Activated T-helper 1 cell treated with anti-CD3 and anti-CD28 coated beads, Interleukin-12 subunit alpha, Interleukin-12 subunit beta, Interleukin-2, Interleukin-4 antibody, amounts not matched to agents 30 ng/mL and 10 ng/mL and 1 ng/mL, durations not matched to agents 14 hours and 24 hours and 36 hours (primary cell): ENCODE measurements around the gene TAAR2. TPM values are rescaled to one million over a fixed set of nuclear protein-coding genes. Genes with fewer than 3 reads are reported as not detected.
"Not testable (repeated sequence)": the region's sequence is repeated elsewhere in the genome, so short reads cannot be mapped to it uniquely, and the experiment has no call there.

ENCODE experiments used
- DNase-seq: peaks from one replicate; pipeline ENCODE4 v3.0.0; 2021; ENCODE audit warnings: low spot score
- H3K27ac Mint-ChIP-seq: one replicate; pipeline ENCODE4 v1.8.0; 2021; ENCODE audit warnings: mild to moderate bottlenecking, mixed read lengths
- H3K27me3 Mint-ChIP-seq: one replicate; pipeline ENCODE4 v1.8.0; 2022; ENCODE audit warnings: mild to moderate bottlenecking, moderate library complexity, mixed read lengths; ENCODE audit not compliant: insufficient read depth
- H3K36me3 Mint-ChIP-seq: one replicate; pipeline ENCODE4 v1.8.0; 2021; ENCODE audit warnings: low read depth, mixed read lengths
- H3K4me1 Mint-ChIP-seq: one replicate; pipeline ENCODE4 v1.8.0; 2021; ENCODE audit warnings: low read depth, mixed read lengths
- H3K4me3 Mint-ChIP-seq: one replicate; pipeline ENCODE4 v1.8.0; 2021; ENCODE audit warnings: mild to moderate bottlenecking, moderate library complexity, mixed read lengths
- H3K9me3 Mint-ChIP-seq: one replicate; pipeline ENCODE4 v1.8.0; 2021; ENCODE audit warnings: mixed read lengths
- intact Hi-C: fragments of 100-400 bp; cut with micrococcal nuclease; formaldehyde crosslinking; loops from one replicate; pipeline ENCODE4 v1.15.1; 2024
- total RNA-seq: library from RNA; stranded (reverse); gene quantifications from 2 replicates; pipeline ENCODE4 v1.2.3, GENCODE V29; 2022

The TAAR2 gene
- total RNA-seq, 1 donor from 2014 or later = not detected

GRCh38 chr6:132643547-132643946, 19.5 kb upstream of the TAAR2 start:
- no peak overlapping the region for H3K27ac Mint-ChIP-seq
- H3K27me3 Mint-ChIP-seq = peaks cover 11% of the 10 kb centered on the region
- no peak for DNase-seq
- intact Hi-C loops = no loop called here
- H3K36me3 Mint-ChIP-seq = no peaks in the 10 kb centered on the region
- no peaks in the 10 kb centered on the region for H3K9me3 Mint-ChIP-seq
- H3K4me3 Mint-ChIP-seq = no peak overlapping the region
- H3K4me1 Mint-ChIP-seq = no peaks in the 10 kb centered on the region

GRCh38 chr6:132637135-132637534, 13.1 kb upstream of the TAAR2 start:
- H3K27ac Mint-ChIP-seq, DNase-seq: not testable (repeated sequence)
- H3K27me3 Mint-ChIP-seq = peaks cover 20% of the 10 kb centered on the region

GRCh38 chr6:132635906-132636305, 11.8 kb upstream of the TAAR2 start:
- intact Hi-C loops, H3K27ac Mint-ChIP-seq, H3K4me3 Mint-ChIP-seq, DNase-seq, H3K4me1 Mint-ChIP-seq, H3K9me3 Mint-ChIP-seq, H3K36me3 Mint-ChIP-seq: not testable (repeated sequence)
- peaks cover 24% of the 10 kb centered on the region for H3K27me3 Mint-ChIP-seq

More at GRCh38 chr6:132637135-132637534, 13.1 kb upstream of the TAAR2 start:
- intact Hi-C loops, H3K9me3 Mint-ChIP-seq, H3K36me3 Mint-ChIP-seq, H3K4me3 Mint-ChIP-seq, H3K4me1 Mint-ChIP-seq: not testable (repeated sequence)

- H3K4me1 Mint-ChIP-seq, H3K9me3 Mint-ChIP-seq, H3K36me3 Mint-ChIP-seq, H3K27ac Mint-ChIP-seq, H3K4me3 Mint-ChIP-seq, intact Hi-C loops, DNase-seq: not testable (repeated sequence)
- peaks cover 22% of the 10 kb centered on the region for H3K27me3 Mint-ChIP-seq
Measured at GRCh38 chr6:132635288-132635687, 11.2 kb upstream of the TAAR2 start.

- no peak overlapping the region for H3K4me3 Mint-ChIP-seq
- peaks cover 21% of the 10 kb centered on the region for H3K27me3 Mint-ChIP-seq
- no peaks in the 10 kb centered on the region for H3K9me3 Mint-ChIP-seq
- intact Hi-C loops = no loop called here
- no peak overlapping the region for H3K27ac Mint-ChIP-seq
- DNase-seq = no peak
- no peaks in the 10 kb centered on the region for H3K36me3 Mint-ChIP-seq
- H3K4me1 Mint-ChIP-seq = no peaks in the 10 kb centered on the region
Measured at GRCh38 chr6:132634796-132635195, 10.7 kb upstream of the TAAR2 start.

GRCh38 chr6:132633362-132633761, 9.3 kb upstream of the TAAR2 start:
- intact Hi-C loops = no loop called here
- Mint-ChIP-seq H3K4me1 (no peaks in the 10 kb centered on the region), H3K27me3 (peaks cover 24% of the 10 kb centered on the region), H3K36me3 (no peaks in the 10 kb centered on the region), H3K9me3 (no peaks in the 10 kb centered on the region), H3K27ac (no peak overlapping the region), H3K4me3 (no peak overlapping the region)
- DNase-seq = no peak

- Mint-ChIP-seq H3K9me3 (no peaks in the 10 kb centered on the region), H3K36me3 (no peaks in the 10 kb centered on the region), H3K4me3 (no peak overlapping the region), H3K27me3 (peaks cover 19% of the 10 kb centered on the region), H3K27ac (no peak overlapping the region), H3K4me1 (no peaks in the 10 kb centered on the region)
- DNase-seq = no peak
- intact Hi-C loops = no loop called here
Measured at GRCh38 chr6:132623106-132623845, 799 bp downstream of the TAAR2 start.

- DNase-seq = no peak
- Mint-ChIP-seq H3K27ac (no peak overlapping the region), H3K36me3 (no peaks in the 10 kb centered on the region), H3K4me3 (no peak overlapping the region), H3K9me3 (no peaks in the 10 kb centered on the region), H3K27me3 (peaks cover 10% of the 10 kb centered on the region), H3K4me1 (peaks cover 4% of the 10 kb centered on the region)
- intact Hi-C loops = no loop called here
Measured at GRCh38 chr6:132616677-132617076, 7.4 kb downstream of the TAAR2 start.

- H3K27me3 Mint-ChIP-seq = peaks cover 8% of the 10 kb centered on the region
- no peaks in the 10 kb centered on the region for H3K9me3 Mint-ChIP-seq
- peak overlapping the region; percentile 28 for H3K4me3 Mint-ChIP-seq
- DNase-seq = no peak
- no peak overlapping the region for H3K27ac Mint-ChIP-seq
- intact Hi-C loops = no loop called here
- peaks cover 4% of the 10 kb centered on the region for H3K4me1 Mint-ChIP-seq
- no peaks in the 10 kb centered on the region for H3K36me3 Mint-ChIP-seq
Measured at GRCh38 chr6:132614554-132614953, 9.5 kb downstream of the TAAR2 start.

GRCh38 chr6:132612449-132613108, 11.5 kb downstream of the TAAR2 start:
- Mint-ChIP-seq H3K36me3 (no peaks in the 10 kb centered on the region), H3K27ac (no peak overlapping the region), H3K4me3 (no peak overlapping the region), H3K4me1 (peaks cover 4% of the 10 kb centered on the region), H3K27me3 (peaks cover under 1% of the 10 kb centered on the region), H3K9me3 (no peaks in the 10 kb centered on the region)
- intact Hi-C loops = no loop called here
- no peak for DNase-seq

GRCh38 chr6:132611616-132612015, 12.5 kb downstream of the TAAR2 start:
- Mint-ChIP-seq H3K9me3 (no peaks in the 10 kb centered on the region), H3K4me1 (peaks cover 4% of the 10 kb centered on the region), H3K27ac (no peak overlapping the region), H3K36me3 (no peaks in the 10 kb centered on the region), H3K4me3 (no peak overlapping the region), H3K27me3 (no peaks in the 10 kb centered on the region)
- intact Hi-C loops = no loop called here
- DNase-seq = no peak

GRCh38 chr6:132607544-132608233, 16.4 kb downstream of the TAAR2 start:
- Mint-ChIP-seq H3K4me1 (no peaks in the 10 kb centered on the region), H3K36me3 (no peaks in the 10 kb centered on the region), H3K27ac (no peak overlapping the region), H3K9me3 (no peaks in the 10 kb centered on the region), H3K4me3 (no peak overlapping the region), H3K27me3 (peaks cover 4% of the 10 kb centered on the region)
- DNase-seq = no peak
- intact Hi-C loops = no loop called here

GRCh38 chr6:132604635-132605152, 19.4 kb downstream of the TAAR2 start:
- H3K4me1 Mint-ChIP-seq = no peaks in the 10 kb centered on the region

More at GRCh38 chr6:132604635-132605152, 19.4 kb downstream of the TAAR2 start:
- intact Hi-C loops = no loop called here
- no peaks in the 10 kb centered on the region for H3K36me3 Mint-ChIP-seq
- DNase-seq = no peak
- H3K9me3 Mint-ChIP-seq = no peaks in the 10 kb centered on the region
- peaks cover 8% of the 10 kb centered on the region for H3K27me3 Mint-ChIP-seq
- H3K27ac Mint-ChIP-seq = no peak overlapping the region
- no peak overlapping the region for H3K4me3 Mint-ChIP-seq
